Caki2 (cell line): ENCODE results near the gene EMP2. TPM values are rescaled to one million over a fixed set of nuclear protein-coding genes. Genes with fewer than 3 reads are reported as not detected.
"Not testable (repeated sequence)": the region's sequence is repeated elsewhere in the genome, so short reads cannot be mapped to it uniquely, and the experiment has no call there.

Experiments
- DNase-seq: peaks from one replicate; pipeline ENCODE4 v3.0.0-alpha.2; 2015; ENCODE audit warnings: low read depth
- in situ Hi-C: cut with HindIII; loops from 2 replicates; pipeline ENCODE4 v1.10.0; 2016; ENCODE audit warnings: low sequenced_read_pairs, low pct_unique_long_range_greater_than_20kb, mixed read lengths
- total RNA-seq: library from RNA; depleted of rRNA; stranded (reverse); fragments of >200 nt; shearing (Covaris generic); gene quantifications from 2 replicates; pipeline ENCODE4 v1.2.3, GENCODE V29; 2014; ENCODE audit warnings: low replicate concordance

EMP2 gene
- total RNA-seq, 1 experiment from 2014 or later = 4.2 TPM

DNA sequence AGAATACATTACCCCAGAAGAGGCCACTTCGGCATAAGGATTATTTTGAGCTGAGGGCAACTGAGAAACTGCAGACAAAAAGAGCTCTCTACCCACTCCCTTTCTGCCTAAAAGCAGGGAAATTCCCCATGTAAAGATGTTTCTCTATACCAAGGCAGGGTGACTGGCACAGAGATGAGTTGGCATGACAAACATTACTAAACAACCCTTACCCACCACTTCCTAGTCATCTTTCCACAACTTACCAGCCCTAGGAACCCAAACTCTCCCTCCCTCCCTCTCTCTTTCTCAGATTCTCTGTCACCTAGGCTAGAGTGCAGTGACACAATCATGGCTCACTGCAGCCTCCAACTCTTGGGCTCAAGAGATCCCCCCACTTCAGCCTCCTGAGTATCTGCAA, 68.6 kb downstream of the EMP2 start:
- no peak for DNase-seq
- in situ Hi-C loops = no loop called here

DNA sequence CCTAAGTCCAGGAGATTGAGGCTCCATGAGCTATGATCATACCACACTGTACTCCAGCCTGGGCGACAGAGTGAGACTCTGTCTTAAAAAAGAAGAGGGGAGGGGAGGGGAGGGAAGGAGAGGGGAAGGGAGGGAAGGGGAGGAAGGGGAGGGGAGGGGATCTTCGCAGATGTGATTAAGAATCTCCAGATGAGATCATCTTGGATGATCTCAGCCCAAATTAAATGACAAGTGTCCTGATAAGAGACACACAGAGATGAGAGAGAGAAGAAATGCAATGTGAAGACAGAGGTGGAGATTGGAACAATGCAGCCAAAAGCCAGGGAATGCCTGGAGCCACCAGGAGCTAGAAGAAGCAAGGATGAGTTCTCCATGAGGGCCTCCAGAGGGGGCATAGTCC, 70.1 kb downstream of the EMP2 start:
- in situ Hi-C loops = no loop called here
- DNase-seq = no peak

DNA sequence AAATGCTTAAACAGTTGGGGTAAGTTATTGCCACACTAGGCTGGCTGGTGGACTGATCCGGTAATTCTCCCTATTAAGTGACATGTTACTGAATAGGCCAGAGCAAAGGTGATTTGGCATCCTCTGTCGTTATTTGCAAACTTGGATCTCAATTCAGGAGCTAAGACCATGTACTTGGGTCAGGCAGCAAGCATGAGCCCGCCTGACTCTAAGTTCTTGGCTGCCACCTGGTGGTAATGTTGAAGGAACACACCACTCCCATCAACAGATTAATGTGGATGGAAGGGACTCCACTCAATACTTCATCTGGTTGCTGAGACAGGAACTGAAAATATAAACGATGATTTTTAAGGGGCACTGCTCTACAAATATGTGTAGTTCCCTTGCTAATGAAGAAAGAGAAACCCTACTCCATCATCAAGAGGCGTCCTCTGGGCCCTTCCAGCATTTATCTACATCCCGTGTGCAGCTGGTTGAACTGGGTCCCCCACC, 70.8 kb downstream of the EMP2 start:
- peak; percentile 61 for DNase-seq
- in situ Hi-C loops = no loop called here

- in situ Hi-C loops = not testable (repeated sequence)
These were observed 75.1 kb downstream of the EMP2 start for GRCh38 chr16:10505286-10505685.

DNA sequence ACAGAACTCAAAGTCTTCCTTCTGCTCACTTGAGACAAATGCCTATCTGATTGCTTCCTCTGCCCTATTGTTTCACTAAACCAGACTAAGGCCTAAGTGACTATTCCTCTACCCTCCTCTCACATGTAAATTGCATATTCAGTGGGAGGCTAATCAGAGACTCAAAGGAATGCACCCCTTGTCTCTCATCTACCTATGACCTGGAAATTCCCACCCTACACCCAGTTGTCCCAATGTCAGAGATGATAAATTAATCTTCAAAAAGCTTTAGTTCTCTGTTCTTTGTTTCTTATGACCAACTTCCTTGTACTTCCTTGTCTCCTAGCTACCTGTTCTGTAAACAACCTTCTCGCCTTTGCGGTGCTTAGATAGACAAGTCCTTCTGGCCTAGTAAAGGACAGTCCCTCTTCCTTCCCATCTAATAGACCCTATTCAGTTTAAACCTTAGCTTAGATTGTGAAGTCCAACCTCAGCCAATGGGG, 76.0 kb downstream of the EMP2 start:
- DNase-seq = no peak
- in situ Hi-C loops = no loop called here

More at GRCh38 chr16:10505286-10505685, 75.1 kb downstream of the EMP2 start:
- not testable (repeated sequence) for DNase-seq

- in situ Hi-C loops = no loop called here
- DNase-seq = no peak
These were observed 77.6 kb downstream of the EMP2 start for GRCh38 chr16:10502776-10503175.

GRCh38 chr16:10501016-10501607, 79.3 kb downstream of the EMP2 start:
- no peak for DNase-seq
- in situ Hi-C loops = no loop called here

GRCh38 chr16:10500582-10500981, 79.8 kb downstream of the EMP2 start:
- DNase-seq = no peak

DNA sequence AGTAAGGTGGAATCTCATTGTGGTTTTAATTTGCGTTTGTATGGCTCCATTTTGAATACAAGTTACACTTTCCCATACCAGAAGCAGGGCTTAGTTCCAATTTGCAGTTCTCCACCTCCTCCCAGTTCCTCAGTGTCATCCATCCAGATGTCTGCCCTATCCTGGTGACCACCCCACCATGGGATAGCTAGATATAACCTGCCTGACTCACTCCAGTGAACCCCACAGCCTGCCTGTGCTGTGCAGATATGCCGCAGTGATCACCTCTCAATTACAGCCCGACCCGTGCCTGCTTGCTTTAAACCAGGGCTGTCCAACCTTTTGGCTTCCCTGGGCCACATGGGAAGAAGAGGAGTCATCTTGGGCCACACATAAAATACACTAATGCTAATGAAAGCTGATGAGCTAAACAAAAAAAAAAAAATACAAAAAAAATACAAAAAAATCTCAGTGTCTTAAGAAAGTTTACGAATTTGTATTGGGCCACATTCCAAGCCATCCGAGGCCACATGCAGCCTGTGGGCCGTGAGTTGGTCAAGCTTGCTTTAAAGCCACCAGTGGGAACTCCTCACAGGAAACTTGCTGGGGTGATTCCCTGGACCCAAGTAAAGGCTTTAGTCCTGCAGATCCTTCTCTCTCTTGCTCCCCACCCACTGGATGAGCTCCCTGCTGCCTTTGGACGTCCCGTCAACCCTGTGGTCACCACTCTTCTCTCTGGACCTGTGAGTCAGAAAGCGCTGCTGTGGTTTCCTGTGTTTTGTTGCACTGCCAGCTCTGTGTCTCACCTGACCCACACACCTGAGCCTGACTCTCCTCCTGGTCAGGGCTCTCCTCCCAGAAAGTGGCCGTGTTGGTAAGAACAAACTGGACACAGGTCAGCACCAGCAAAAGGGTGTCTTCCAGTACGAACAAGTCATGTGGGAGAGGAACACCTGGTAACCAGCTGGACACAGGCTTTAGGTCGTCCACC, 83.0 kb downstream of the EMP2 start:
- no peak for DNase-seq
- in situ Hi-C loops = no loop called here

More at GRCh38 chr16:10500582-10500981, 79.8 kb downstream of the EMP2 start:
- in situ Hi-C loops = no loop called here

GRCh38 chr16:10495031-10495345, 85.4 kb downstream of the EMP2 start:
- DNase-seq = no peak
- in situ Hi-C loops = no loop called here

- DNase-seq = no peak
- in situ Hi-C loops = no loop called here
These were observed 85.9 kb downstream of the EMP2 start for GRCh38 chr16:10494343-10495030.

DNA sequence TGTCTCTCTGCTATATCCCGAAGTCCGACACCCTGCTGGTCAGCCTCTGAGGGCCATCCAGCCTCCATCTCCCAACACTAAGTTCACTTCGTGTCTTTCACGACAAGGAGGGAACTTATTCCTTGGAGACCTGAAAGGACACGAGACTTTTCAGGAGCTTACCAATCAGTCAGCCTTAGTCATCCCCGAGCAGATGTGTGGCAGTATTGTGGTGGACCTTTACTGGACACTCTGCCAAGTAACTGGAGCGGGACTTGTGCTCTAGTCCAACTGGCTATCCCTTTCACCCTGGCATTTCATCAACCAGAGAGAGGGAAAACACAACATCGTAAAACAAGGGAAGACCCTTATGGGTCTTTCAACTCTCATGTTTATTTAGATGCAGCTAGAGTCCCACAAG, 87.1 kb downstream of the EMP2 start:
- in situ Hi-C loops = no loop called here
- no peak for DNase-seq

GRCh38 chr16:10490141-10490540, 90.3 kb downstream of the EMP2 start:
- no peak for DNase-seq
- in situ Hi-C loops = no loop called here

GRCh38 chr16:10485698-10486382, 94.6 kb downstream of the EMP2 start:
- in situ Hi-C loops = no loop called here
- peak; percentile 25 for DNase-seq

- no peak for DNase-seq
- in situ Hi-C loops = no loop called here
These were observed 95.2 kb downstream of the EMP2 start for GRCh38 chr16:10485159-10485558.

- no peak for DNase-seq
- in situ Hi-C loops = no loop called here
These were observed 100.2 kb downstream of the EMP2 start for GRCh38 chr16:10480151-10480550.
